NCI-H2171 treated with DMSO at 0.1 percent for 48 hours (cell line): Measurements from ENCODE around the gene TRABD2B.

Source experiments
- DNase-seq: peaks from one replicate; lab custom pipeline; 2025; lab: John Stamatoyannopoulos, UW

TRABD2B gene

GRCh38 chr1:47774986-47775834 is 222.0 kb downstream of the TRABD2B start:
- no peak for DNase-seq

- DNase-seq, result no peak
Observed at GRCh38 chr1:47772960-47773682, 224.1 kb downstream of the TRABD2B start.

- no peak for DNase-seq
Observed at GRCh38 chr1:47772281-47772680, 224.9 kb downstream of the TRABD2B start.

- no peak for DNase-seq
Observed at GRCh38 chr1:47771751-47772150, 225.4 kb downstream of the TRABD2B start.

GRCh38 chr1:47769983-47770382 is 227.2 kb downstream of the TRABD2B start:
- DNase-seq, result no peak

- no peak for DNase-seq
Observed at GRCh38 chr1:47769295-47769694, 227.9 kb downstream of the TRABD2B start.

GRCh38 chr1:47767741-47768100 is 229.5 kb downstream of the TRABD2B start:
- DNase-seq, result no peak

GRCh38 chr1:47766832-47767740 is 230.1 kb downstream of the TRABD2B start:
- no peak for DNase-seq

GRCh38 chr1:47765742-47766485 is 231.3 kb downstream of the TRABD2B start:
- no peak for DNase-seq

GRCh38 chr1:47765236-47765635 is 231.9 kb downstream of the TRABD2B start:
- DNase-seq, result no peak

GRCh38 chr1:47764461-47765046 is 232.6 kb downstream of the TRABD2B start:
- no peak for DNase-seq

- no peak for DNase-seq
Observed at GRCh38 chr1:47763591-47764171, 233.5 kb downstream of the TRABD2B start.

- no peak for DNase-seq
Observed at GRCh38 chr1:47761974-47762373, 235.2 kb downstream of the TRABD2B start.

- DNase-seq, result no peak
Observed at GRCh38 chr1:47761201-47761930, 235.8 kb downstream of the TRABD2B start.

GRCh38 chr1:47759936-47760629 is 237.1 kb downstream of the TRABD2B start:
- no peak for DNase-seq

- no peak for DNase-seq
Observed at GRCh38 chr1:47759251-47759935, 237.8 kb downstream of the TRABD2B start.

- no peak for DNase-seq
Observed at GRCh38 chr1:47758341-47759250, 238.6 kb downstream of the TRABD2B start.
